HG03045 (cell line): ENCODE data around the gene CCT2.

Experiments used
- ATAC-seq: cut with Tn5 transposase; IDR thresholded peaks from one replicate; pipeline ENCODE4 v1.9.1; 2021; ENCODE audit warnings: mild to moderate bottlenecking, moderate library complexity; ENCODE audit not compliant: unreplicated experiment

The CCT2 gene

GRCh38 chr12:69585189-69586062, at the start of gene CCT2:
Gene CCT2, plus strand, starts transcription at chr12:69585459. Its CDS starts 63 bp downstream, at chr12:69585522.
- peak; percentile 98 for ATAC-seq

DNA sequence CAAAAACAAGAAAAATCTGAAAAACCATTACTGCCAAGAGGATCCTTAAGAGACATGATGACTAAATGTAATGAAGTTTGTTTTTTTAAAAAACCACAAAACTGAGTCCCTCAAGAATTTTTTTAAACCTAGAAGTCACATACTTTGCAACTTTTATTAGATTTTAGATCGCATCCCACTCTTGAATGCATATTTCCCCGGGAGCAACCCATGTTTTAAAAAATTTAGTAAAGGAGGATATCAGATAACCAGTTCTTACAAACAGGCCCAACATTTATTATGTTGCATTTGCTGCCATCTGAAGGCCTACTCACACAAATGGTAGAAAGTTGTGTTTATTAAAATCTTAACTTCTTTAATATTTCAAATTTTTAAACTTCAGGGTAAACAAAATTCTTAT, 44.3 kb upstream of the CCT2 start:
- no peak for ATAC-seq

- ATAC-seq: no peak
These were observed 41.2 kb upstream of the CCT2 start for GRCh38 chr12:69544087-69544486.

GRCh38 chr12:69545081-69545480, 40.2 kb upstream of the CCT2 start:
- ATAC-seq: no peak

DNA sequence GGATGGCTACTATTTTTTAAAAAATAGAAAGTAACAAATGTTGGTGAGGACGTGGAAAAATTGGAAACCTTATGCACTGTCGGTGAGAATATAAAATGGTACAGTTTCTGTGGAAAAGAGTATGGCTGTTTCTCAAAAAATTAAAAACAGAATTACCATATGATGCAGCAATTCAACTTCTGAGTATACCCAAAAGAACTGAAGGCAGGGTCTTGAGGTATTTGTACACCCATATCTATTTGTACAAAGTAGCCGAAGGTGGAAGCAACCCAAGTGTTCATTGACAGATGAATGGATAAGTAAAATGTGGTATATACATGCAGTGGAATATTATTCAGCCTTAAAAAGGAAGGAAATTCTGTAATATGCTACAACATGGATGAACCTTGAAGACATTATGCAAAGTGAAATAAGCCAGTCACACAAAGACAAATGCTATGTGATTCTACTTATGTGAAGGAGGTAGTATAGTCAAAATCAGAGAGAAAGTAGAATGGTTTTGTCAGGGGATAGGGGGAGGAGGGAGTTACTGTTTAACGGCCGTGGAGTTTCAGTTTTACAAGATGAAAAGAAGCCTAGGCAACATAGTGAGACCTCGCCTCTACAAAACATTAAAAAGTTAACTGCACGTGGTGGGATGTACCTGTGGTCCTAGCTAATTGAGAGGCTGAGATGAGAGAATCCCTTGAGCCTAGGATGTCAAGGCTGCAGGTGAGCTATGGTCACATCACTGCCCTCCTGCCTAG, 38.4 kb upstream of the CCT2 start:
- peak; percentile 77 for ATAC-seq

GRCh38 chr12:69548687-69549086, 36.6 kb upstream of the CCT2 start:
- ATAC-seq: no peak

DNA sequence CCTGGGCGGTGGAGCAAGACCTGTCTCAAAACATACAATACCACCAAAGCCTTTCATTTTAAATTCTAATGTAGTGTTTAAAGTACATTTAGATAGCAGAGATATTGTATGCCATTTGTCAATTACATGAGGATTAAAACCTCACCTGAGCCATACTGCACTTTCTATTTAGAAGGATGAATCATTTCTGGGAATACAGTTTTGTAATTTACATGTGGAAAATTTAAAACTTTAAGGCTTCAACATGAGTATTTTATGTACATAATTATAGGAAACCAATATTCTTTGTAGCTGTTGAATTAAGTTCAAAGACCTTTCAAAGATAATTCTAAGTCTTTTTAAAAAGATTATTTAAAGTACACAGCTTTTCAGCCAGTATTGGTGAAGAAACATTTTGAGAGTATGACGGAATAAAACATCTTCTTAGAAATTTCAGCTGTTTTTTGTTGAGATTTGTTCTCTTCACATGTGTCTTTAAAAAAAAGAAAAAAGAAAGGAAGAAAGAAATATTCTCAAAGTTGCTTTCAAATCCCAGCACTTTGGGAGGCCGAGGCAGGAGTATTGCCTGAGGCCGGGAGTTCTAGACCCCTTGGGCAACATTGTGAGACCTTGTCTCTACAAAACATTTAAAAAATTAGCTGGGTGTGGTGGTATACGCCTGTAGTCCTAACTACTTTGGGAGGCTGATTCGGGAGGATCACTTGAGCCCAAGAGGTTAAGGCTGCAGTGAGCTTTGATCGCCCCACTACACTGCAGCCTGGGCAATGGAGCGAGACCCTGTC, 34.5 kb upstream of the CCT2 start:
- no peak for ATAC-seq

DNA sequence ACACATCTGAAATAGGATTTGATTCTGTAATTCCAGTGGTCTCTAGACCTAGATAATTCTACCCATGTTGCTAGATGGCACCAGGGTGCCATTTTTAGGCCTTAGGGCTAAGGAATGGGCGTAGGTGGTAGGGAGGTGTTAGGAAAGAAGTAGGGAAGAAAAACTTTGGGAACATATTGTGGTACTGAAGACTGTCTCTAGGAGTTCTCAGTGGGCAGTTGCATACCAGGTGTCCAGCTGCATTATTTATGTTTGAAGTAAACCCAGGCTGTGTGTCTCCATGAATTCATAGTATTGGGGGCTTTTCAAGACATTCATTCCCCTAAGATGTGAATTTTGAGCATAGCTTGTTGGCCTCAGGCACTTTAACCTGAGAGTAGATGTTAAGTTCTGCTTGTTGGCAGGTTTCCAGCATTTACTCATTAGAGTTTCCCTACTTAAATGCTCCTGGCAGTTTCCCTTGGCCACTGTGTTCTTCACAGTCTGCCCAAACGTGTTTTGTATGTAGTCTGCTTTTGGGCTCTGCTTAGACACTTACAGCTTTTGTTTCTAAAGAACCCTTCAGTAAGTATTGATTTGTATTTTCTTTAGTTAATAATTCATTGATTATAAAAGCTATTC, 31.5 kb upstream of the CCT2 start:
- ATAC-seq: no peak

DNA sequence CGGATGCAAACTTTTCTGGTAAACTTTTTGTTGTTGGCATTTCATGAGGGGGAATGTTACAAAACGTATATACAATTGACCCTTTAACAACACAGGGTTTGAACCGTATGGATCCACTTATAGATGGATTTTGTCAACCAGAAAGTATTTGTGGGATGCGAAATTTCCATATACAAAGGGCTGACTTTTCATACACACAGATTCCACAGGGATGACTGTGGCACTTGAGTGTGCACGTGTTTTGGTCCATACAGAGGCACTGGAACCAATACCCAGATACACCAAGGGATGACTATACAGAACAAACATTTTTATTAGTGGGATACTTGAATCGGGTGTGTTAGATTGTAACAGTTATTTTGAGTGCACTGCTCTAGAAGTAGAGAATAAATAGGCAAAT, 29.8 kb upstream of the CCT2 start:
- ATAC-seq: no peak

- no peak for ATAC-seq
These were observed 28.9 kb upstream of the CCT2 start for GRCh38 chr12:69556383-69556782.

DNA sequence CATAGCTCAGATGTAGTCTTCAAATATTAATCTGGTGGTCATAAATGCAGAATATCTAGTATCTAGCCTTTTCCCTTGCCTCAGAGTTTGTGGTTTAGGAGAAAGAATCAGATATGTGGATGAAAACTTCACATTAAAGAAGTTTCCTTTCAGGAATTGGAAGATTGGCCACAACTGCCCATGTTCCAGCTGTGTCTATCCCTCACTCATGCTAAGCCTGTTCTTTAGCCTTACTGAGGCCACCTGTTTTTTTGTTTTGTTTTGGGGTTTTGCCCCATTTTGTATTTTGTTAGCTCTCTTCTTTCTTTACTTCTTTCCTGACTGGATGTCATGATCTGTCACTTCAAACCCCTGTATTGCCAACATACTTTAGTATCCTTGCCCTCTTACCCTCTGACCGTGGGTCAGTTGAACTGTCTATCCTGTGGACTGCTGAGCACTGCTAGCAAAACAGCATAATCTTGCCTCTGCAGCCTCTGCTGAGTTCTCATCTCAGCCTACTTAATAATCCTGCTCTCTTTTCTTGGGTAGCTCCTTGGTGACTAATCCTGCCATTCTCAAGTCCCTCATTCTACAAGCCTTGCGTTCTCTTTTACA, 22.0 kb upstream of the CCT2 start:
- no peak for ATAC-seq

DNA sequence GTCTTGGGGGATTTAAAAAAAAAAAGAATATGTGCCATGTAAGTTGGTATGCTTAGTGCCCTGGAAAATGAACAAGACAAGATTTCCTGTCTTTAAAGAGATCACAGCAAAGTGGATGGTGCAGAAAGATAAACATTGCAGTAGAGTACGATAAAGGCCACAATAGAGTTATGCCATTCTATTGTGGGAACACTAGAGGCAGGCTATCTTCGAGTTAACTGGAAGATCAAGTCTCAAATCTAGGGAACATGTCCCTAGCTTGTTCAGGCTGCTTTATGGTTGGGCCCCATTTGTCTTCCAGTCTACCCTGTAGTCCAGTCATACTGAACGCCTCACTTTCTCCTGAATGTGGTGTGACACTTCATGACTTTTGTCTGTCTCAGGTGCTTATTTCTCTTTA, 18.7 kb upstream of the CCT2 start:
- ATAC-seq: no peak

DNA sequence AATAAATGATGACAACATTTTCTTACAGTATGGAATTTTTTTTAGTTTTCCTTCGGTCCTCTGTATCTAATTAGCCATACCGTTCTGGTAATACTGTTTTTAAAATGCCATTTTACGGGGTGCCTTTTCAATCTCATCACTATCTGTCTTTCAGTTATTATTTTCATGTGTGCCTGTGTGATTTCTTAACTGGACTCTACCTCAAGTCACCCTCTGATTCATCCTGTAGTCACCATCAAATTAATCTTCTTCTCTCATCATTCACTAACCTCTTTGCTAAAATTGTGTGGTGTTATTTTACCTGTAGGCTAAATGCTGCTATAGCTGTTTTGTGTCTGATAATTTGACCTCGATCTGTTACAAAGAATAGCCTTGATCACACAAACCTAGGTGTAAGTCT, 16.0 kb upstream of the CCT2 start:
- no peak for ATAC-seq

DNA sequence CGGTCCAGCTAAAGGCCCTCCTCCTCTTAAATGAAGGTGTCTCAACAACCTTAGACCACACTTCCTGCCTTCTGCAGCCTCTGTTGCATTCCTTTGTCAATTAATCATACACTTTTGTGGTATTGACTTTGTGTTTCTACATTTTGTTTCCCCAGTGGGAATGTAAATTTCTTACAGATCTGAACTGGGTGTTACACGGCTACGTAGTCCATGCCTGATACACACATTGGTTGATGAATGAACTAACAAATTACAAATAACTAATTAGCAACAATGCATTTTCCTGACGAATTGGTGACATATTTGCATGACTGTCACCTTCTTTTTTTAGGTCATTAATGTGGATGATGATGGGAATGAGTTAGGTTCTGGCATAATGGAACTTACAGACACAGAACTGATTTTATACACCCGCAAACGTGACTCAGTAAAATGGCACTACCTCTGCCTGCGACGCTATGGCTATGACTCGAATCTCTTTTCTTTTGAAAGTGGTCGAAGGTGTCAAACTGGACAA, 15.2 kb upstream of the CCT2 start:
- no peak for ATAC-seq

DNA sequence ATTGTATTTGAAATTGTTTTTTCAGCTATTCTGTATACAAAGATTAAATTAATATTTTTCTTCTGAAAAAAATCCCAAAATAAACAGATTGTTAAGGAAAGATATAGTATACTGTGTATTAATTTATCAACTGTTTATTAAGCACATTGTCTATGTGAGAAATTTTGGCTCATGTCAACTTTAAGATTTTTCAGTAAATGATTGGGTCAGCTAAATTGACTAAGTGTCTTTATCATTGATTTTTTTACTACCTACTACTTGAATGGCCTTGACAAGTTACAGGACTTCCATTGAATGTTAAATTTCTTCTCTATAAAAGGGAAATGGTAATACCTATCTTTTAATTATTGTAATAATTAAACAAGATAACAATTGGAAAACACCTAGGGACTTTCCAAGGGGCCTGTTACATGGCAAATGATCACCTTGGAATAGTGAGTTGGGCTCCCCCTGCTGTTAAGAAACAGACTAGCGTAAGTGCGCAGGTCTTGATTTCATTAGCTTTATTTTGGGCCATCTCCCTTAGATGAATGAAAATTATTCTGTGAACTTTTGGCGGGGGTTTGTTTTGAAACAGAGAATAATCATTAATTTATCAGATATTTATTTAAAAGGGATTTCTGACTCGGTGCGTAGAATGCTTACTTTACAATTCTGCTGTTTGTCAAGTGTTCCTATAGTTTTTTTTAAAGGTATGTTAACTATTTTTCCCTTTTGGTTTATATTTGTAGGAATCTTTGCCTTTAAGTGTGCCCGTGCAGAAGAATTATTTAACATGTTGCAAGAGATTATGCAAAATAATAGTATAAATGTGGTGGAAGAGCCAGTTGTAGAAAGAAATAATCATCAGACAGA, 14.5 kb upstream of the CCT2 start:
- no peak for ATAC-seq

GRCh38 chr12:69575346-69575745, 9.9 kb upstream of the CCT2 start:
- ATAC-seq: no peak

- no peak for ATAC-seq
These were observed 7.0 kb upstream of the CCT2 start for GRCh38 chr12:69578283-69578682.

DNA sequence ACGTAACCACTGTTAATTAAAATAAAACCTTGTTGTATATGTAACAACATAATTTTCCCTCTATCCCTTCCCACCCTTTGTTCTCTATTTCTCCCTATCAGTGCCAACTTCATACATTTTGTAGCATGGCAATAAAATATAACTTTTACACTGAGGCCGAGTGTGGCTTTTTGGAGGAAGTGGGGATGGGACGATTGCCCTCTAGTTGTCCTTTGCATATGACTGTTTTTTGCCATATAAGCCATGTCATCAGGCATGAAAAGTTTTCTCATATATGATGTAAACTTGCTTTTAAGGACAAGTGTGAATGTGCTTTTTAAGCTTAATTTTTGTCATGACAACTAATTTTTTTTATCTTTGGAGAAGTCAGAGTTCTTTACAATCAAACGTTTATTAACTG, 6.2 kb upstream of the CCT2 start:
- ATAC-seq: no peak

GRCh38 chr12:69580074-69580473, 5.2 kb upstream of the CCT2 start:
- ATAC-seq: no peak
